ENCODE measurements around the gene PHOX2B. TPM values are rescaled to one million over a fixed set of nuclear protein-coding genes. Genes with fewer than 3 reads are reported as not detected.

The PHOX2B gene
- total RNA-seq, 2 experiments from 2014 or later = not detected

- ATAC-seq (no peak), DNase-seq (no peak)
- ChIA-PET CTCF (no interaction called here), POLR2A (interaction anchor here (0.7 kb wide), 1 partner anchor 151 kb away, joined by 3 read pairs; no protein-coding TSS in a partner anchor)
- H3K9me3 Mint-ChIP-seq = peaks cover 6% of the 10 kb centered on the region
- no peaks in the 10 kb centered on the region for H3K27me3 Mint-ChIP-seq
- no peak for TF ChIP-seq CTCF (IDR thresholded peaks at IDR 0.05)
- intact Hi-C loops (cut with micrococcal nuclease) = no loop called here
- no peak overlapping the region for H3K4me3 Mint-ChIP-seq
- no peaks in the 10 kb centered on the region for H3K36me3 Mint-ChIP-seq (ENCODE audit: low read depth)
- H3K27ac Mint-ChIP-seq = no peak overlapping the region
- no peaks in the 10 kb centered on the region for H3K4me1 Mint-ChIP-seq (ENCODE audit: low read depth)
Measured at GRCh38 chr4:41723286-41723685, 25.2 kb downstream of the PHOX2B start.

- no peak for DNase-seq
- intact Hi-C loops (cut with micrococcal nuclease) = no loop called here
- no peaks in the 10 kb centered on the region for H3K4me1 Mint-ChIP-seq (ENCODE audit: low read depth)
- POLR2A ChIA-PET = no interaction called here
- H3K36me3 Mint-ChIP-seq (ENCODE audit: low read depth) = no peaks in the 10 kb centered on the region
- H3K9me3 Mint-ChIP-seq = peaks cover 6% of the 10 kb centered on the region
- H3K27ac Mint-ChIP-seq = no peak overlapping the region
- CTCF ChIA-PET = no interaction called here
- TF ChIP-seq CTCF (IDR thresholded peaks at IDR 0.05) = no peak
- no peaks in the 10 kb centered on the region for H3K27me3 Mint-ChIP-seq
- no peak overlapping the region for H3K4me3 Mint-ChIP-seq
- no peak for ATAC-seq
Measured at GRCh38 chr4:41722181-41722580, 26.3 kb downstream of the PHOX2B start.

GRCh38 chr4:41719417-41719816 is 29.1 kb downstream of the PHOX2B start:
- Mint-ChIP-seq H3K36me3 (ENCODE audit: low read depth) (no peaks in the 10 kb centered on the region), H3K4me1 (ENCODE audit: low read depth) (no peaks in the 10 kb centered on the region), H3K4me3 (no peak overlapping the region), H3K27ac (no peak overlapping the region), H3K9me3 (no peaks in the 10 kb centered on the region), H3K27me3 (peaks cover 3% of the 10 kb centered on the region)
- POLR2A ChIA-PET = no interaction called here
- no peak for TF ChIP-seq CTCF (IDR thresholded peaks at IDR 0.05)
- intact Hi-C loops (cut with micrococcal nuclease) = no loop called here
- CTCF ChIA-PET = no interaction called here
- ATAC-seq = no peak
- DNase-seq = no peak

GRCh38 chr4:41718907-41719306 is 29.6 kb downstream of the PHOX2B start:
- no peak for DNase-seq
- H3K27me3 Mint-ChIP-seq = peaks cover 3% of the 10 kb centered on the region
- no peak overlapping the region for H3K27ac Mint-ChIP-seq
- no peaks in the 10 kb centered on the region for H3K36me3 Mint-ChIP-seq (ENCODE audit: low read depth)
- ChIA-PET CTCF (no interaction called here), POLR2A (no interaction called here)
- intact Hi-C loops (cut with micrococcal nuclease) = no loop called here
- no peak for TF ChIP-seq CTCF (IDR thresholded peaks at IDR 0.05)
- ATAC-seq = no peak
- no peaks in the 10 kb centered on the region for H3K9me3 Mint-ChIP-seq
- H3K4me1 Mint-ChIP-seq (ENCODE audit: low read depth) = no peaks in the 10 kb centered on the region
- no peak overlapping the region for H3K4me3 Mint-ChIP-seq

GRCh38 chr4:41715155-41715554 is 33.4 kb downstream of the PHOX2B start:
- no peaks in the 10 kb centered on the region for H3K4me1 Mint-ChIP-seq (ENCODE audit: low read depth)
- ATAC-seq (no peak), DNase-seq (no peak)
- peaks cover 3% of the 10 kb centered on the region for H3K27me3 Mint-ChIP-seq
- no peaks in the 10 kb centered on the region for H3K9me3 Mint-ChIP-seq
- no peak for TF ChIP-seq CTCF (IDR thresholded peaks at IDR 0.05)
- intact Hi-C loops (cut with micrococcal nuclease) = no loop called here
- H3K36me3 Mint-ChIP-seq (ENCODE audit: low read depth) = no peaks in the 10 kb centered on the region
- H3K27ac Mint-ChIP-seq = no peak overlapping the region
- POLR2A ChIA-PET = no interaction called here
- H3K4me3 Mint-ChIP-seq = no peak overlapping the region
- CTCF ChIA-PET = no interaction called here

Data from activated CD8-positive, alpha-beta T cell treated with anti-CD3 and anti-CD28 coated beads for 36 hours (primary cell).